OCI-LY1 (cell line): Measurements from ENCODE around the gene ZSCAN25.

ENCODE experiments used
- H2AFZ ChIP-seq: fragments of 200-600 bp; sonication (generic), shearing (Covaris generic); 2 replicates; pipeline ENCODE4 v1.6.0; 2014; ENCODE audit warnings: antibody characterized with exemption, mild to moderate bottlenecking, low read length
- H3F3A ChIP-seq: fragments of 200-600 bp; sonication (generic), shearing (Covaris generic); 2 replicates; pipeline ENCODE4 v1.6.0; 2014; ENCODE audit warnings: mild to moderate bottlenecking, antibody characterized with exemption, low read length, moderate library complexity; ENCODE audit not compliant: insufficient read depth
- H3K27ac ChIP-seq: fragments of 200-600 bp; sonication (generic); 2 replicates; pipeline ENCODE4 v1.5.1; 2014; ENCODE audit warnings: low read length, mixed run types, mild to moderate bottlenecking, low read depth; ENCODE audit not compliant: poor library complexity, severe bottlenecking
- H3K27me3 ChIP-seq: fragments of 200-600 bp; sonication (generic); 2 replicates; pipeline ENCODE4 v1.6.0; 2014; ENCODE audit warnings: antibody characterized with exemption, mild to moderate bottlenecking, low read length, moderate library complexity; ENCODE audit not compliant: insufficient read depth
- H3K36me3 ChIP-seq: fragments of 200-600 bp; sonication (generic); 2 replicates; pipeline ENCODE4 v1.6.1; 2014; ENCODE audit warnings: mild to moderate bottlenecking, antibody characterized with exemption, low read length, moderate library complexity, mixed read lengths; ENCODE audit not compliant: insufficient read depth
- H3K4me1 ChIP-seq: fragments of 200-600 bp; sonication (generic); 2 replicates; pipeline ENCODE4 v1.5.1; 2014; ENCODE audit warnings: mild to moderate bottlenecking, low read length, moderate library complexity; ENCODE audit not compliant: insufficient read depth, severe bottlenecking
- H3K4me2 ChIP-seq: fragments of 200-600 bp; sonication (generic), shearing (Covaris generic); 2 replicates; pipeline ENCODE4 v1.6.1; 2014; ENCODE audit warnings: low read length
- H3K4me3 ChIP-seq: fragments of 200-600 bp; sonication (generic); 2 replicates; pipeline ENCODE4 v1.5.1; 2014; ENCODE audit warnings: low read length, low read depth, mild to moderate bottlenecking, mixed read lengths; ENCODE audit not compliant: poor library complexity, severe bottlenecking
- H3K79me2 ChIP-seq: fragments of 200-600 bp; shearing (Covaris generic); 2 replicates; pipeline ENCODE4 v1.6.1; 2016; ENCODE audit warnings: mixed run types, low read length, mixed read lengths; ENCODE audit not compliant: insufficient read depth
- H3K9ac ChIP-seq: fragments of 200-600 bp; sonication (generic), shearing (Covaris generic); 2 replicates; pipeline ENCODE4 v1.6.1; 2014; ENCODE audit warnings: mild to moderate bottlenecking, low read length, mixed read lengths
- H3K9me2 ChIP-seq: fragments of 200-600 bp; sonication (generic), shearing (Covaris generic); 2 replicates; pipeline ENCODE4 v1.6.1; 2014; ENCODE audit warnings: low read depth, mild to moderate bottlenecking, low read length, mixed read lengths
- H3K9me3 ChIP-seq: fragments of 200-600 bp; shearing (Covaris generic); 2 replicates; pipeline ENCODE4 v1.6.1; 2014; ENCODE audit warnings: low read length, mixed read lengths
- H4K20me1 ChIP-seq: fragments of 200-600 bp; sonication (generic), shearing (Covaris generic); 2 replicates; pipeline ENCODE4 v1.6.0; 2016; ENCODE audit warnings: mild to moderate bottlenecking, low read length; ENCODE audit not compliant: insufficient read depth
- CTCF ChIP-seq: fragments of 200-600 bp; sonication (generic), shearing (Covaris generic); IDR thresholded peaks from 2 replicates; pipeline ENCODE4 v1.5.1; 2017; ENCODE audit warnings: mild to moderate bottlenecking, antibody characterized with exemption, low read length, moderate library complexity, mixed read lengths
- EZH2 ChIP-seq: fragments of 200-600 bp; sonication (generic), shearing (Covaris generic); IDR thresholded peaks from 2 replicates; pipeline ENCODE4 v1.8.0; 2017; ENCODE audit warnings: borderline replicate concordance, mixed run types, mild to moderate bottlenecking, antibody characterized with exemption, low read length, moderate library complexity, mixed read lengths

Gene ZSCAN25

GRCh38 chr7:99619571-99620130, 2.9 kb downstream of the ZSCAN25 start:
- peaks cover 17% of the 10 kb centered on the region for H3K4me1 ChIP-seq
- no peaks in the 10 kb centered on the region for H3F3A ChIP-seq
- H4K20me1 ChIP-seq = no peaks in the 10 kb centered on the region
- H2AFZ ChIP-seq = no peak overlapping the region
- TF ChIP-seq EZH2 (no peak), CTCF (no peak)
- no peak overlapping the region for H3K27ac ChIP-seq
- H3K27me3 ChIP-seq = no peaks in the 10 kb centered on the region
- no peaks in the 10 kb centered on the region for H3K9me2 ChIP-seq
- H3K4me3 ChIP-seq = no peak overlapping the region
- 0 out of 2 replicates have a peak, but pooled peaks cover 5% of the 10 kb centered on the region for H3K79me2 ChIP-seq
- no peak overlapping the region for H3K4me2 ChIP-seq
- H3K9me3 ChIP-seq = no peaks in the 10 kb centered on the region
- H3K36me3 ChIP-seq = peaks cover 66% of the 10 kb centered on the region
- no peak overlapping the region for H3K9ac ChIP-seq

GRCh38 chr7:99621271-99621670, 4.5 kb downstream of the ZSCAN25 start:
- Histone ChIP-seq H3K79me2 (0 out of 2 replicates have a peak, but pooled peaks cover 5% of the 10 kb centered on the region), H3K9ac (no peak overlapping the region), H3K27ac (no peak overlapping the region), H3K4me3 (no peak overlapping the region), H3K4me1 (peaks cover 12% of the 10 kb centered on the region), H3K9me2 (no peaks in the 10 kb centered on the region), H3K9me3 (no peaks in the 10 kb centered on the region), H3K36me3 (peaks cover 82% of the 10 kb centered on the region), H3K27me3 (no peaks in the 10 kb centered on the region), H3F3A (no peaks in the 10 kb centered on the region), H4K20me1 (no peaks in the 10 kb centered on the region), H3K4me2 (no peak overlapping the region), H2AFZ (no peak overlapping the region)
- no peak for TF ChIP-seq CTCF
- TF ChIP-seq EZH2 = no peak

- no peaks in the 10 kb centered on the region for H3K9me3 ChIP-seq
- no peaks in the 10 kb centered on the region for H3F3A ChIP-seq
- H3K79me2 ChIP-seq = 0 out of 2 replicates have a peak, but pooled peaks cover 5% of the 10 kb centered on the region
- H3K4me2 ChIP-seq = no peak overlapping the region
- no peak overlapping the region for H3K4me3 ChIP-seq
- no peak overlapping the region for H2AFZ ChIP-seq
- H3K9me2 ChIP-seq = no peaks in the 10 kb centered on the region
- no peak overlapping the region for H3K9ac ChIP-seq
- H3K4me1 ChIP-seq = peaks cover 6% of the 10 kb centered on the region
- peaks cover 95% of the 10 kb centered on the region for H3K36me3 ChIP-seq
- no peak overlapping the region for H3K27ac ChIP-seq
- H4K20me1 ChIP-seq = no peaks in the 10 kb centered on the region
- TF ChIP-seq CTCF = no peak
- no peak for TF ChIP-seq EZH2
- H3K27me3 ChIP-seq = no peaks in the 10 kb centered on the region
Measured at GRCh38 chr7:99622596-99622995, 5.8 kb downstream of the ZSCAN25 start.
